ENCODE data around the gene PTBP3. TPM values are rescaled to one million over a fixed set of nuclear protein-coding genes. Genes with fewer than 3 reads are reported as not detected.

Gene PTBP3
- total and polyA plus RNA-seq, 2 of the 13 experiments (the other 11 are each of a cell fraction or from before 2014, with no cell fraction given) = 52.8 to 61.1 TPM

DNA sequence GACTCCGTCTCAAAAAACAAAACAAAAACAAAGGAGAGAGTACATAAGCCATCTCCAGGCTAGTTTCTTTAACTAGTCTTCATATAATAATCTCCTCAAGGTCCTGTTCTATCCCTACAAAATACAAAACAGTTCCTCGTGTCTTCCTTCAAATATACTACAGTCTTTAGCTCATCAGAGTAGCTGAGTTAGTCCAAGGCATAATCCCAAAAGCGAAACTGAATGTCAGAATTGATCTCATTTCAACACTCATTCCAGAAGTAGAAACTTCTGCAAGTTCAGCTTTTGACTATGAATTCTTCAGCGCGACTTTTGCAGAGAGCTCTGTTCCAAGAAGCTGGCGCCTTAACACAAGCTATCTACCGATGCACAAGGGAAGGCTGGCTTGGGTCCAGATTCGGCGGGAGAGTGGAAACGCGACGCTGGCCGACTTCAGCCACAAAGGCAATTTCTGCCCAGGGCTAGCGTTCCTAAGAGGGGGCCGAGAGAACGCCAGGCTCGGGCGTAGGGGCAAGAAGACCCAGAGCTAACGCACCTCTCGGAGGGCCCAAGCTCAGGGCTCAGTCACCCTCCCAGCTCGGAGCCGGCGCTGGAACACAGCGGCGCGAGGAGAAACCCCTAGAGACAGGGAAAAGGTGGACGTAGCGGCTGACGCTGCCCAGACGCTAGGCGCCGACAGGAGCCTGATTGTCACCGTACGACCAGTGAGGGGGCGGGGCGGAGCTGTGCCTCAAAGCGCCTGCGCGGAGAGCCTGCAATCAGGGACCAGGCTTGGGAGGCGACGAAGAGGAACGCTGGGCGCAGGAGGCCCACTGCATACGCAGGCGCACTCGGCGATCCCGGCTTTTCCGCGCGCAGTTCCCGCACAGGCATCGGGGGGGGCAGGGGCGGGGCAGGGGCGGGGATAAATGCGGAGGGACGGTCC, 46.0 kb upstream of the PTBP3 start (continued):
- no peak for TF ChIP-seq ZNF619 (CRISPR knock-in tag; IDR thresholded peaks at IDR 0.05)
- peak; percentile 51; the same call in 1 of the 2 replicates for TF ChIP-seq ZNF574 (CRISPR knock-in tag; IDR thresholded peaks at IDR 0.05)
- peak; percentile 86 for TF ChIP-seq ZNF292 (CRISPR knock-in tag; IDR thresholded peaks at IDR 0.05; ENCODE audit: borderline replicate concordance, low read depth)
- TF ChIP-seq ADNP (CRISPR knock-in tag; IDR thresholded peaks at IDR 0.05) = no peak
- no peak for TF ChIP-seq TP53 (CRISPR knock-in tag; conservative IDR thresholded peaks at IDR 0.05)
- peak; percentile 58; the same call in 1 of the 2 replicates for TF ChIP-seq ZNF788 (CRISPR knock-in tag; IDR thresholded peaks at IDR 0.05; ENCODE audit: borderline replicate concordance)
- no peak for TF ChIP-seq MAFF (IDR thresholded peaks at IDR 0.05; ENCODE audit: low read depth, low read length)
- peak; percentile 83; the same call in 1 of the 2 replicates for TF ChIP-seq ZNF232 (CRISPR knock-in tag; IDR thresholded peaks at IDR 0.05; ENCODE audit: borderline replicate concordance)
- no peak for TF ChIP-seq TBL1XR1 (IDR thresholded peaks at IDR 0.05; ENCODE audit: borderline replicate concordance, low read length, partially characterized antibody)
- peak; percentile 90 for TF ChIP-seq MYPOP (CRISPR knock-in tag; IDR thresholded peaks at IDR 0.05)
- TF ChIP-seq ZNF546 (CRISPR knock-in tag; conservative IDR thresholded peaks at IDR 0.05) = no peak
- TF ChIP-seq ZMYM2 (CRISPR knock-in tag; IDR thresholded peaks at IDR 0.05) = no peak
- TF ChIP-seq MATR3 (CRISPR knock-in tag; IDR thresholded peaks at IDR 0.05) = no peak
- TF ChIP-seq ZBTB49 (CRISPR knock-in tag; IDR thresholded peaks at IDR 0.05; ENCODE audit: borderline replicate concordance) = peak; percentile 15; the same call in 1 of the 2 replicates
- TF ChIP-seq KLF9 (CRISPR knock-in tag; IDR thresholded peaks at IDR 0.05; ENCODE audit: low read depth) = no peak
- TF ChIP-seq MYC (CRISPR knock-in tag; IDR thresholded peaks at IDR 0.05; ENCODE audit: borderline replicate concordance) = no peak
- no peak for TF ChIP-seq ZNF274 (CRISPR knock-in tag; IDR thresholded peaks at IDR 0.05)
- TF ChIP-seq, protein P1, sequence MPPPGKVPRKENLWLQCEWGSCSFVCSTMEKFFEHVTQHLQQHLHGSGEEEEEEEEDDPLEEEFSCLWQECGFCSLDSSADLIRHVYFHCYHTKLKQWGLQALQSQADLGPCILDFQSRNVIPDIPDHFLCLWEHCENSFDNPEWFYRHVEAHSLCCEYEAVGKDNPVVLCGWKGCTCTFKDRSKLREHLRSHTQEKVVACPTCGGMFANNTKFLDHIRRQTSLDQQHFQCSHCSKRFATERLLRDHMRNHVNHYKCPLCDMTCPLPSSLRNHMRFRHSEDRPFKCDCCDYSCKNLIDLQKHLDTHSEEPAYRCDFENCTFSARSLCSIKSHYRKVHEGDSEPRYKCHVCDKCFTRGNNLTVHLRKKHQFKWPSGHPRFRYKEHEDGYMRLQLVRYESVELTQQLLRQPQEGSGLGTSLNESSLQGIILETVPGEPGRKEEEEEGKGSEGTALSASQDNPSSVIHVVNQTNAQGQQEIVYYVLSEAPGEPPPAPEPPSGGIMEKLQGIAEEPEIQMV (CRISPR knock-in tag; IDR thresholded peaks at IDR 0.05; ENCODE audit: low read depth) = no peak
- TF ChIP-seq KDM6A (CRISPR knock-in tag; IDR thresholded peaks at IDR 0.05; ENCODE audit: low read depth) = no peak
- peak; percentile 86 for TF ChIP-seq KDM2A (CRISPR knock-in tag; IDR thresholded peaks at IDR 0.05; ENCODE audit: borderline replicate concordance, low read depth)
